Activated CD4-positive, alpha-beta T cell treated with anti-CD3 and anti-CD28 coated beads for 36 hours (primary cell): ENCODE results near the gene CEP85L. TPM values are rescaled to one million over a fixed set of nuclear protein-coding genes. Genes with fewer than 3 reads are reported as not detected.

Source experiments
- ATAC-seq: fragments of 200-7000 bp; cut with Tn5 transposase; one replicate; pipeline ENCODE4 v1.10.0; 2021; ENCODE audit warnings: mild to moderate bottlenecking, moderate library complexity
- CTCF ChIA-PET: fragments of 350-600 bp; sonication (Branson Sonifier 250); formaldehyde crosslinking; loops from one replicate; lab custom pipeline; 2021; ENCODE audit warnings: antibody characterized with exemption; lab: Charles Lee
- POLR2A ChIA-PET: fragments of 350-600 bp; sonication (Branson Sonifier 250); formaldehyde crosslinking; loops from one replicate; lab custom pipeline; 2021; ENCODE audit warnings: antibody characterized with exemption, inconsistent platforms; lab: Charles Lee
- DNase-seq: peaks from one replicate; pipeline ENCODE4 v3.0.0-alpha.2; 2020
- H3K27ac Mint-ChIP-seq: one replicate; pipeline ENCODE4 v1.8.0; 2021; ENCODE audit warnings: mixed read lengths
- H3K27me3 Mint-ChIP-seq: one replicate; pipeline ENCODE4 v1.8.0; 2021; ENCODE audit warnings: mixed read lengths
- H3K36me3 Mint-ChIP-seq: one replicate; pipeline ENCODE4 v1.8.0; 2021; ENCODE audit warnings: low read depth, mixed read lengths
- H3K4me1 Mint-ChIP-seq: one replicate; pipeline ENCODE4 v1.8.0; 2021; ENCODE audit warnings: mixed read lengths
- H3K4me3 Mint-ChIP-seq: one replicate; pipeline ENCODE4 v1.8.0; 2021; ENCODE audit warnings: mild to moderate bottlenecking, moderate library complexity, mixed read lengths
- H3K9me3 Mint-ChIP-seq: one replicate; pipeline ENCODE4 v1.8.0; 2021; ENCODE audit warnings: low read depth, mixed read lengths
- intact Hi-C, 2 experiments: fragments of 100-400 bp; cut with DNase I in 1 of 2; cut with micrococcal nuclease in 1 of 2; formaldehyde crosslinking; loops; one replicate each; pipeline versions ENCODE4 v1.14.2 to v1.15.1; 2022 to 2024; cut with DNase I, micrococcal nuclease
- total RNA-seq, 2 experiments: library from RNA; stranded (reverse); gene quantifications; one replicate each; pipeline ENCODE4 v1.2.3, GENCODE V29; 2021

The CEP85L gene
- total RNA-seq, 2 experiments from 2014 or later, result 29.5 to 29.7 TPM

DNA sequence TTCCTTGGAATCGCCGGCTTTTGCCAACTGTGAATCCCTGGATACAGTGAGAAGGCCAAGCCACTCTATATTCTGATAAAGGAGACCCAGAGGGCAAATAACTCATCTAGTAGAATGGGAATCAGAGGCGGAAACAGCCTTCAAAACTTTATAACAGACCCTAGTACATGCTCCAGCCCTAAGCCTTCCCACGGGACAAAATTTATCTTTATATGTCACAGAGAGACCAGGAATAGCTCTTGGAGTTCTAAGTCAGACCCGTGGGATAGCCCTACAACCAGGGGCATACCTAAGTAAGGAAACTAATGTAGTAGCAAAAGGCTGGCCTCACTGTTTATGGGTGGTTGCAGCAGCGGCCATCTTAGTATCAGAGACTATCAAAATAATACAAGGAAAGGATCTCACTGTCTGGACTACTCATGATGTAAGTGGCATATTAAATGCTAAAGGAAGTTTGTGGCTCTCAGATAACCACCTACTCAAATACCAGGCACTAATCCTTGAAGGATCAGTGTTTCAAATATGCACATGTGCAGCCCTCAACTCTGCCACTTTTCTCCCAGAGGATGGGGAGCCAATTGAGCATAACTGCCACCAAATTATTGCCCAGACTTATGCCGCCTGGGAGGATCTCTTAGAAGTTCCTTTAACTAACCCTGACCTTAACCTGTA lies 29.5 kb downstream of the CEP85L start:
- DNase-seq (no peak), ATAC-seq (no peak)
- Mint-ChIP-seq H3K4me3 (no peak overlapping the region), H3K36me3 (peaks cover 19% of the 10 kb centered on the region), H3K4me1 (peaks cover 53% of the 10 kb centered on the region), H3K27me3 (no peaks in the 10 kb centered on the region), H3K9me3 (peaks cover 10% of the 10 kb centered on the region), H3K27ac (no peak overlapping the region)
- ChIA-PET POLR2A (no interaction called here), CTCF (interaction anchor here (1.1 to 1.8 kb wide), 2 partner anchors 14 to 57 kb away, joined by 3 to 7 read pairs; no protein-coding TSS in a partner anchor)
- intact Hi-C loops, result no loop called here

- CTCF ChIA-PET, result interaction anchor here (0.7 to 1.3 kb wide), 5 partner anchors 19 to 339 kb away, joined by 3 to 4 read pairs (median 3); no protein-coding TSS in a partner anchor
- intact Hi-C loops, result no loop called here
- no peak overlapping the region for H3K27ac Mint-ChIP-seq
These were observed 31.2 kb downstream of the CEP85L start for GRCh38 chr6:118620202-118620601.

DNA sequence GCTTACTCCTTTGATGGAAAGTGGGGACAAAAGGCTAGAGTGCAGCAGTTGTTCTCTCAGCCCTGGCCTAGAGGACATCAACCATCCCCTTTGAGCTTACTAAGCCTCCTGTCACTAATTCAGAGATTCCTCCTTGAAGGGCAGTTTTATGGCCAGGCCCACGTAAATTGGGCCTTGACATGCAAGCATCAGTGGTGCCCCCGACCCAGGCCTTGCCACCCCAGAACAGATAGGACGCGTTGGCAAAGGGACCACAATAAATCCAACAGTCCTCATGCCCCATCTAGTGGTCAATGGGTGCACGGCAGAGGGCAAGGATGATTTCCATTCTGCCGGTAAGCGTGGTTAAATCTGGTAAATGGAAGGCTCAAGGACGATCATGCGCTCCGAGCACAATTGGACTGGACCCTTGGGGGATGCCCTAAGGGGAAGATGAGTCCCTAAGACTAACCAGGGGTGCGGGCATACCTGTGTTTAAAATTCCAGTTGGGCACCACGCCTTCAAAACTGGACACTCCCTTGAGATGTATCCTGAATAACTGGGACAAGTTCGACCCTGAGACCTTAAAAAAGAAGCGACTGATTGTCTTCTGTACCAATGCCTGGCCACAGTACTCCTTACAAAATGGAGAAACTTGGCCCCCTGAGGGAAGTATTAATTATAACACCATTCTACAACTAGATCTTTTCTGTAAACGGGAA lies 32.6 kb downstream of the CEP85L start:
- intact Hi-C loops, result loop anchor here (1.0 to 5.0 kb wide), 4 partner anchors 54 to 642 kb away; no protein-coding TSS in a partner anchor
- POLR2A ChIA-PET, result no interaction called here
- DNase-seq (peak; percentile 78), ATAC-seq (peak; percentile 94)
- Mint-ChIP-seq H3K4me1 (peaks cover 39% of the 10 kb centered on the region), H3K27me3 (no peaks in the 10 kb centered on the region), H3K4me3 (no peak overlapping the region), H3K9me3 (no peaks in the 10 kb centered on the region), H3K27ac (no peak overlapping the region), H3K36me3 (peaks cover 11% of the 10 kb centered on the region)
- CTCF ChIA-PET, result interaction anchor here (0.6 to 1.2 kb wide), 5 partner anchors 11 to 184 kb away, joined by 3 to 6 read pairs (median 3); no protein-coding TSS in a partner anchor

More at GRCh38 chr6:118620202-118620601, 31.2 kb downstream of the CEP85L start:
- Mint-ChIP-seq H3K4me1 (peaks cover 48% of the 10 kb centered on the region), H3K36me3 (peaks cover 9% of the 10 kb centered on the region), H3K27me3 (no peaks in the 10 kb centered on the region), H3K9me3 (no peaks in the 10 kb centered on the region), H3K4me3 (no peak overlapping the region)
- POLR2A ChIA-PET, result no interaction called here
- ATAC-seq (no peak), DNase-seq (no peak)

DNA sequence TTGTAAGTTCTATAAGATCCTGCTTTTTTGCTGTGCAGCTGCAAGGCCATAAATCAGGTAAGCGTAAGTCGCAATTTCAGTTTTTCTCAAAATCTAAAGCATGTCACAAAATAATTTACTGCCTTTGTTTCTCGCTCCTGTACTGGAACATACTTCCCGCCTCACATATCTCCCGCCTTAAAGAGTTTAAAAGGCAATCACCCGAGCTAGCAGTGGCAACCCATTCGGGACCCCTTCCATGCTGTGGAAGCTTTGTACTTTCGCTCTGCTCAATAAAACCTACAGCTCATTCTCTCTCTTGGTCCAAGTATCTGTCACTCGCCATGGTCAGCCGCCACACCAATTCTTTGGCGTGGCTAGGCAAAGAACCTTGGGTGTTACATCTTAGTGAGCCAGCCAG lies 34.0 kb downstream of the CEP85L start:
- peaks cover 21% of the 10 kb centered on the region for H3K36me3 Mint-ChIP-seq
- H3K9me3 Mint-ChIP-seq, result peaks cover 2% of the 10 kb centered on the region
- ChIA-PET POLR2A (interaction anchor here (0.6 kb wide), 1 partner anchor 24 kb away, joined by 3 read pairs; no protein-coding TSS in a partner anchor), CTCF (interaction anchor here (0.6 to 2.8 kb wide), 9 partner anchors 8 to 331 kb away, joined by 3 to 10 read pairs (median 4); no protein-coding TSS in a partner anchor)
- no peak overlapping the region for H3K4me3 Mint-ChIP-seq
- DNase-seq (no peak), ATAC-seq (no peak)
- H3K4me1 Mint-ChIP-seq, result peaks cover 30% of the 10 kb centered on the region
- no peak overlapping the region for H3K27ac Mint-ChIP-seq
- intact Hi-C loops, result loop anchor here in 1 of 2 experiments (5.0 kb wide), 1 partner anchor 640 kb away; no protein-coding TSS in a partner anchor
- H3K27me3 Mint-ChIP-seq, result no peaks in the 10 kb centered on the region

GRCh38 chr6:118611334-118611733 lies 40.1 kb downstream of the CEP85L start:
- intact Hi-C loops, result no loop called here
- no peak overlapping the region for H3K4me3 Mint-ChIP-seq
- H3K27ac Mint-ChIP-seq, result no peak overlapping the region

GRCh38 chr6:118606858-118607257 lies 44.5 kb downstream of the CEP85L start:
- intact Hi-C loops, result no loop called here
- ChIA-PET POLR2A (interaction anchor here (0.6 kb wide), 1 partner anchor 744 kb away, joined by 3 read pairs; no protein-coding TSS in a partner anchor), CTCF (interaction anchor here (1.1 to 1.8 kb wide), 4 partner anchors 10 to 42 kb away, joined by 3 to 7 read pairs (median 6); no protein-coding TSS in a partner anchor)
- no peak overlapping the region for H3K4me3 Mint-ChIP-seq
- DNase-seq (no peak), ATAC-seq (no peak)
- H3K9me3 Mint-ChIP-seq, result peaks cover 5% of the 10 kb centered on the region
- H3K36me3 Mint-ChIP-seq, result peaks cover 56% of the 10 kb centered on the region
- no peaks in the 10 kb centered on the region for H3K27me3 Mint-ChIP-seq
- H3K27ac Mint-ChIP-seq, result peak overlapping the region; percentile 75
- H3K4me1 Mint-ChIP-seq, result peaks cover 45% of the 10 kb centered on the region

More at GRCh38 chr6:118611334-118611733, 40.1 kb downstream of the CEP85L start:
- peaks cover 38% of the 10 kb centered on the region for H3K4me1 Mint-ChIP-seq
- no peaks in the 10 kb centered on the region for H3K27me3 Mint-ChIP-seq
- no peak for DNase-seq
- ChIA-PET CTCF (no interaction called here), POLR2A (no interaction called here)
- H3K36me3 Mint-ChIP-seq, result peaks cover 45% of the 10 kb centered on the region
- ATAC-seq, result no peak
- peaks cover 7% of the 10 kb centered on the region for H3K9me3 Mint-ChIP-seq

- Mint-ChIP-seq H3K4me3 (no peak overlapping the region), H3K27ac (peak overlapping the region; percentile 75), H3K9me3 (peaks cover 3% of the 10 kb centered on the region), H3K4me1 (peaks cover 46% of the 10 kb centered on the region), H3K27me3 (no peaks in the 10 kb centered on the region), H3K36me3 (peaks cover 57% of the 10 kb centered on the region)
- ChIA-PET POLR2A (interaction anchor here (0.6 kb wide), 2 partner anchors 10 to 744 kb away, joined by 3 read pairs; no protein-coding TSS in a partner anchor), CTCF (interaction anchor here (1.1 to 1.8 kb wide), 4 partner anchors 10 to 41 kb away, joined by 3 to 7 read pairs (median 6); no protein-coding TSS in a partner anchor)
- intact Hi-C loops, result no loop called here
- peak; percentile 58 for ATAC-seq
- DNase-seq, result no peak
These were observed 45.1 kb downstream of the CEP85L start for GRCh38 chr6:118606268-118606667.

- intact Hi-C loops, result no loop called here
- H3K4me1 Mint-ChIP-seq, result peaks cover 28% of the 10 kb centered on the region
- H3K27me3 Mint-ChIP-seq, result no peaks in the 10 kb centered on the region
- CTCF ChIA-PET, result interaction anchor here (1.2 kb wide), 1 partner anchor 10 kb away, joined by 3 read pairs; no protein-coding TSS in a partner anchor
- POLR2A ChIA-PET, result interaction anchor here (0.7 kb wide), 1 partner anchor 35 kb away, joined by 3 read pairs; no protein-coding TSS in a partner anchor
- no peak overlapping the region for H3K4me3 Mint-ChIP-seq
- DNase-seq (no peak), ATAC-seq (no peak)
- peaks cover 2% of the 10 kb centered on the region for H3K9me3 Mint-ChIP-seq
- no peak overlapping the region for H3K27ac Mint-ChIP-seq
- peaks cover 52% of the 10 kb centered on the region for H3K36me3 Mint-ChIP-seq
These were observed 48.0 kb downstream of the CEP85L start for GRCh38 chr6:118603372-118603771.

GRCh38 chr6:118602300-118602699 lies 49.1 kb downstream of the CEP85L start:
- Mint-ChIP-seq H3K4me3 (no peak overlapping the region), H3K4me1 (peaks cover 32% of the 10 kb centered on the region), H3K36me3 (peaks cover 53% of the 10 kb centered on the region), H3K27ac (no peak overlapping the region), H3K9me3 (peaks cover 3% of the 10 kb centered on the region), H3K27me3 (no peaks in the 10 kb centered on the region)
- ATAC-seq (no peak), DNase-seq (no peak)
- intact Hi-C loops, result no loop called here
- ChIA-PET POLR2A (interaction anchor here (0.6 kb wide), 4 partner anchors 15 to 322 kb away, joined by 3 to 5 read pairs (median 3); no protein-coding TSS in a partner anchor), CTCF (interaction anchor here (0.9 to 2.6 kb wide), 2 partner anchors 23 to 117 kb away, joined by 4 to 15 read pairs; no protein-coding TSS in a partner anchor)

GRCh38 chr6:118598324-118598723 lies 53.1 kb downstream of the CEP85L start:
- peaks cover 39% of the 10 kb centered on the region for H3K36me3 Mint-ChIP-seq
- no peak overlapping the region for H3K4me3 Mint-ChIP-seq
- H3K4me1 Mint-ChIP-seq, result peaks cover 30% of the 10 kb centered on the region
- H3K27me3 Mint-ChIP-seq, result no peaks in the 10 kb centered on the region
- intact Hi-C loops, result no loop called here
- DNase-seq (no peak), ATAC-seq (no peak)
- H3K9me3 Mint-ChIP-seq, result peaks cover 7% of the 10 kb centered on the region
- ChIA-PET POLR2A (no interaction called here), CTCF (interaction anchor here (2.4 kb wide), 2 partner anchors 20 to 33 kb away, joined by 6 to 7 read pairs; no protein-coding TSS in a partner anchor)
- H3K27ac Mint-ChIP-seq, result peak overlapping the region; percentile 16

DNA sequence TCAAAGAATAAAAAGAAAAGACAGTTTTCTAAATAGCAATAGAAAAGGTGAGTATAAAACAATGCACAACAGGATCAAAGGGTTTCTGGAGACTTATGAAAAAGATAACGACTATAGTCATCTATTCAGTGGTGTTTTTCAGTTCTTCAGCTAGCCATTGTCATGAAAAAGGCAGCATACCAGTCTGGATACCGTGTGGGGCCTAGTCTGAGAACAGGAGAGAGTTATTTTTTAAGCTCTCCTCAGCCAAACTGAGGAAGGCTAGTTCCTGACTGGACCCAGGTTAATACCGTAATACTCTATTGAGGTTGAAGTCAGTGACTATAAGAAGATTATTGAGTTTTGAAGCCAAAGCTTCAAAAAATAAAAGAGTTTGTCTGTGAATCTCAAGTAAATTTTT lies 53.8 kb downstream of the CEP85L start:
- H3K9me3 Mint-ChIP-seq, result peaks cover 6% of the 10 kb centered on the region
- CTCF ChIA-PET, result interaction anchor here (2.4 kb wide), 2 partner anchors 21 to 32 kb away, joined by 6 to 7 read pairs; no protein-coding TSS in a partner anchor
- H3K36me3 Mint-ChIP-seq, result peaks cover 38% of the 10 kb centered on the region
- H3K4me3 Mint-ChIP-seq, result no peak overlapping the region
- POLR2A ChIA-PET, result no interaction called here
- H3K27ac Mint-ChIP-seq, result peak overlapping the region; percentile 42
- H3K4me1 Mint-ChIP-seq, result peaks cover 32% of the 10 kb centered on the region
- no peaks in the 10 kb centered on the region for H3K27me3 Mint-ChIP-seq
- intact Hi-C loops, result no loop called here
- ATAC-seq (no peak), DNase-seq (no peak)
